Measurements from ENCODE around the gene MPV17L. TPM values are rescaled to one million over a fixed set of nuclear protein-coding genes. Genes with fewer than 3 reads are reported as not detected.

MPV17L gene
- total and polyA plus RNA-seq, 2 donors (not counting 1 experiment from before 2014, with no cell fraction given), result 0.02 to 0.66 TPM

GRCh38 chr16:15422222-15422621, 26.7 kb downstream of the MPV17L start:
- Histone ChIP-seq H3K9me3 (ENCODE audit: control insufficient read depth, insufficient read depth, low read depth, low read length) (no peaks in the 10 kb centered on the region), H3K79me2 (ENCODE audit: control insufficient read depth, insufficient read depth, low read length) (no peaks in the 10 kb centered on the region), H2AFZ (ENCODE audit: low read length) (no peak overlapping the region), H3K4me2 (ENCODE audit: extremely low read depth, insufficient read depth, low read length) (no peak overlapping the region), H3K27me3 (ENCODE audit: control insufficient read depth, insufficient read depth, low read length) (no peaks in the 10 kb centered on the region), H3K4me3 (replicated peaks in 1 of 4; ENCODE audit: control extremely low read depth in 1 of 4, insufficient read depth in 1 of 4, low read depth in 3 of 4, low read length in 4 of 4) (no peak overlapping the region), H3K36me3 (ENCODE audit: control insufficient read depth, insufficient read depth, low read length) (no peaks in the 10 kb centered on the region), H3K9ac (ENCODE audit: insufficient read depth, low read length) (no peak overlapping the region), H4K20me1 (ENCODE audit: control insufficient read depth, extremely low read depth, insufficient read depth, low read length) (no peaks in the 10 kb centered on the region), H3K27ac (ENCODE audit: insufficient read depth, low read length) (no peak overlapping the region), H3K4me1 (ENCODE audit: control insufficient read depth, extremely low read depth, insufficient read depth, low read length) (no peaks in the 10 kb centered on the region)
- TF ChIP-seq CTCF (conservative IDR thresholded peaks at IDR 0.05 in 1 of 2, IDR thresholded peaks at IDR 0.05 in 1 of 2; ENCODE audit: low read depth in 1 of 2, low read length in 2 of 2) (no peak), EZH2 (IDR thresholded peaks at IDR 0.05; ENCODE audit: low read length, missing control alignments) (no peak)
- no peak for DNase-seq (ENCODE audit: low read depth in 2 of 2)

- Histone ChIP-seq H4K20me1 (ENCODE audit: control insufficient read depth, extremely low read depth, insufficient read depth, low read length) (no peaks in the 10 kb centered on the region), H3K4me3 (replicated peaks in 1 of 4; ENCODE audit: control extremely low read depth in 1 of 4, insufficient read depth in 1 of 4, low read depth in 3 of 4, low read length in 4 of 4) (no peak overlapping the region), H3K4me1 (ENCODE audit: control insufficient read depth, extremely low read depth, insufficient read depth, low read length) (peaks cover 2% of the 10 kb centered on the region), H2AFZ (ENCODE audit: low read length) (no peak overlapping the region), H3K27ac (ENCODE audit: insufficient read depth, low read length) (no peak overlapping the region), H3K9ac (ENCODE audit: insufficient read depth, low read length) (no peak overlapping the region), H3K4me2 (ENCODE audit: extremely low read depth, insufficient read depth, low read length) (no peak overlapping the region), H3K79me2 (ENCODE audit: control insufficient read depth, insufficient read depth, low read length) (no peaks in the 10 kb centered on the region), H3K9me3 (ENCODE audit: control insufficient read depth, insufficient read depth, low read depth, low read length) (no peaks in the 10 kb centered on the region), H3K36me3 (ENCODE audit: control insufficient read depth, insufficient read depth, low read length) (no peaks in the 10 kb centered on the region), H3K27me3 (ENCODE audit: control insufficient read depth, insufficient read depth, low read length) (no peaks in the 10 kb centered on the region)
- TF ChIP-seq EZH2 (IDR thresholded peaks at IDR 0.05; ENCODE audit: low read length, missing control alignments), result no peak
- no peak for TF ChIP-seq CTCF (conservative IDR thresholded peaks at IDR 0.05 in 1 of 2, IDR thresholded peaks at IDR 0.05 in 1 of 2; ENCODE audit: low read depth in 1 of 2, low read length in 2 of 2)
- no peak for DNase-seq (ENCODE audit: low read depth in 2 of 2)
Measured at GRCh38 chr16:15425861-15426260, 30.3 kb downstream of the MPV17L start.

- TF ChIP-seq EZH2 (IDR thresholded peaks at IDR 0.05; ENCODE audit: low read length, missing control alignments) (no peak), CTCF (conservative IDR thresholded peaks at IDR 0.05 in 1 of 2, IDR thresholded peaks at IDR 0.05 in 1 of 2; ENCODE audit: low read depth in 1 of 2, low read length in 2 of 2) (no peak)
- H2AFZ ChIP-seq (ENCODE audit: low read length), result no peak overlapping the region
- no peaks in the 10 kb centered on the region for H3K36me3 ChIP-seq (ENCODE audit: control insufficient read depth, insufficient read depth, low read length)
- no peak overlapping the region for H3K9ac ChIP-seq (ENCODE audit: insufficient read depth, low read length)
- H4K20me1 ChIP-seq (ENCODE audit: control insufficient read depth, extremely low read depth, insufficient read depth, low read length), result no peaks in the 10 kb centered on the region
- H3K4me3 ChIP-seq (replicated peaks in 1 of 4; ENCODE audit: control extremely low read depth in 1 of 4, insufficient read depth in 1 of 4, low read depth in 3 of 4, low read length in 4 of 4), result no peak overlapping the region
- no peaks in the 10 kb centered on the region for H3K9me3 ChIP-seq (ENCODE audit: control insufficient read depth, insufficient read depth, low read depth, low read length)
- H3K27ac ChIP-seq (ENCODE audit: insufficient read depth, low read length), result no peak overlapping the region
- DNase-seq (ENCODE audit: low read depth in 2 of 2), result no peak
- no peaks in the 10 kb centered on the region for H3K79me2 ChIP-seq (ENCODE audit: control insufficient read depth, insufficient read depth, low read length)
- no peak overlapping the region for H3K4me2 ChIP-seq (ENCODE audit: extremely low read depth, insufficient read depth, low read length)
- H3K27me3 ChIP-seq (ENCODE audit: control insufficient read depth, insufficient read depth, low read length), result no peaks in the 10 kb centered on the region
- peaks cover 2% of the 10 kb centered on the region for H3K4me1 ChIP-seq (ENCODE audit: control insufficient read depth, extremely low read depth, insufficient read depth, low read length)
Measured at GRCh38 chr16:15426796-15427195, 31.2 kb downstream of the MPV17L start.
